HepG2 (cell line): Measurements from ENCODE around the gene SYCP2L. TPM values are rescaled to one million over a fixed set of nuclear protein-coding genes. Genes with fewer than 3 reads are reported as not detected.

Experiments
- CCAR2 ChIP-seq: fragments of 200-400 bp; formaldehyde crosslinking; optimal IDR thresholded peaks from 2 replicates; pipeline ENCODE3; 2018; ENCODE audit warnings: low read depth, mild to moderate bottlenecking, low read length, moderate library complexity
- CEBPG ChIP-seq: IDR thresholded peaks from 2 replicates; pipeline ENCODE4 v1.6.1; 2016
- DR1 ChIP-seq: sonication (generic); formaldehyde crosslinking; IDR thresholded peaks from 2 replicates; pipeline ENCODE4 v1.8.0; 2021; ENCODE audit warnings: mild to moderate bottlenecking, missing genetic modification reagents, inconsistent platforms
- KDM4B ChIP-seq: sonication (generic); formaldehyde crosslinking; IDR thresholded peaks from 2 replicates; pipeline ENCODE4 v1.4.0; 2020; ENCODE audit warnings: missing genetic modification reagents
- KLF16 ChIP-seq, 2 experiments: sonication (generic) in 1 of 2; formaldehyde crosslinking in 1 of 2; IDR thresholded peaks; 2 replicates each; pipeline versions ENCODE4 v1.6.1 to v1.8.0; 2016 to 2023; ENCODE audit warnings: missing genetic modification reagents in 2 of 2, missing compliant biosample characterization in 1 of 2
- NFE2L2 ChIP-seq: fragments of 150-350 bp; IDR thresholded peaks from 2 replicates; pipeline ENCODE4 v1.6.1; 2014; ENCODE audit warnings: low read length
- NFYB ChIP-seq: sonication (generic); formaldehyde crosslinking; IDR thresholded peaks from 2 replicates; pipeline ENCODE4 v1.4.0; 2020; ENCODE audit warnings: missing genetic modification reagents
- RBM39 ChIP-seq: fragments of 200-400 bp; formaldehyde crosslinking; IDR thresholded peaks from one replicate; pipeline ENCODE4 v1.6.1; 2018; ENCODE audit warnings: antibody characterized with exemption, mild to moderate bottlenecking, low read depth, low read length; ENCODE audit not compliant: poor library complexity, severe bottlenecking
- RFXANK ChIP-seq: IDR thresholded peaks from 2 replicates; pipeline ENCODE4 v1.6.1; 2016
- TEAD3 ChIP-seq: optimal IDR thresholded peaks from 2 replicates; pipeline ENCODE3; 2016; ENCODE audit warnings: borderline replicate concordance
- WIZ ChIP-seq: sonication (generic); formaldehyde crosslinking; IDR thresholded peaks from 2 replicates; pipeline ENCODE4 v1.5.1; 2020; ENCODE audit warnings: mild to moderate bottlenecking, missing genetic modification reagents
- ZBTB4 ChIP-seq: sonication (generic); formaldehyde crosslinking; IDR thresholded peaks from 2 replicates; pipeline ENCODE4 v1.4.0; 2020; ENCODE audit warnings: missing genetic modification reagents, mild to moderate bottlenecking, borderline replicate concordance
- ZBTB49 ChIP-seq: sonication (generic); formaldehyde crosslinking; IDR thresholded peaks from 2 replicates; pipeline ENCODE4 v1.4.0; 2020; ENCODE audit warnings: missing genetic modification reagents, borderline replicate concordance
- ZBTB7B ChIP-seq: sonication (generic); formaldehyde crosslinking; IDR thresholded peaks from 2 replicates; pipeline ENCODE4 v1.4.0; 2020; ENCODE audit warnings: missing genetic modification reagents
- ZNF205 ChIP-seq: IDR thresholded peaks from 2 replicates; pipeline ENCODE4 v1.6.1; 2018; ENCODE audit warnings: missing biosample characterization, missing genetic modification reagents
- ZNF296 ChIP-seq: sonication (generic); formaldehyde crosslinking; conservative IDR thresholded peaks from 2 replicates; pipeline ENCODE4 v1.5.0; 2020; ENCODE audit warnings: mild to moderate bottlenecking, missing genetic modification reagents
- ZNF446 ChIP-seq: sonication (generic); formaldehyde crosslinking; IDR thresholded peaks from 2 replicates; pipeline ENCODE4 v1.5.0; 2020; ENCODE audit warnings: mild to moderate bottlenecking, missing genetic modification reagents
- ZNF746 ChIP-seq: sonication (generic); formaldehyde crosslinking; IDR thresholded peaks from 2 replicates; pipeline ENCODE4 v1.8.0; 2022; ENCODE audit warnings: mild to moderate bottlenecking, missing genetic modification reagents
- polyA plus RNA-seq, 8 experiments: library from polyadenylated mRNA; depleted of rRNA in 3 of 8; stranded (reverse) in 7 of 8; unstranded in 1 of 8; fragments of >200 nt; fragmentation: Illumina TruSeq in 4 of 8; extraction: Trizol in 4 of 8; gene quantifications; 2 replicates each; pipeline versions ENCODE4 v1.2.1 to v1.2.3, GENCODE V29; 2011 to 2016; ENCODE audit warnings: low read depth in 4 of 8, missing spikeins in 1 of 8, mixed read lengths in 1 of 8; ENCODE audit not compliant: insufficient read depth in 1 of 8
- total RNA-seq, 5 experiments: library from RNA; depleted of rRNA; stranded (reverse); fragments of >200 nt; fragmentation: Illumina TruSeq; extraction: Trizol; gene quantifications; 2 replicates each; pipeline ENCODE4 v1.2.3, GENCODE V29; 2016; ENCODE audit warnings: low read depth in 1 of 5
- TF ChIP-seq, protein P1 (sequence below): sonication (generic); formaldehyde crosslinking; IDR thresholded peaks from 2 replicates; pipeline ENCODE4 v1.4.0; 2020; ENCODE audit warnings: mild to moderate bottlenecking, missing genetic modification reagents

SYCP2L gene
- total and polyA plus RNA-seq, 2 of the 13 experiments (the other 11 are each of a cell fraction or from before 2014, with no cell fraction given): 0.22 to 0.54 TPM

GRCh38 chr6:10837995-10838793 lies 48.7 kb upstream of the SYCP2L start, which contains the start of gene MAK (continued):
- TF ChIP-seq NFYB (CRISPR knock-in tag): no peak
- TF ChIP-seq ZNF746: no peak
- TF ChIP-seq ZNF446 (CRISPR knock-in tag): no peak
- TF ChIP-seq KLF16 (CRISPR knock-in tag; IDR thresholded peaks at IDR 0.05): no peak; a peak in 1 of 4 replicates
- TF ChIP-seq KDM4B (CRISPR knock-in tag): peak; percentile 26; the same call in 1 of the 2 replicates
- TF ChIP-seq RFXANK (CRISPR knock-in tag): 0 out of 2 replicates have a peak, but pooled peaks have one; percentile 26
- TF ChIP-seq TEAD3: peak; percentile 5
- no peak for TF ChIP-seq NFE2L2
- no peak; the same call in 1 of the 2 replicates for TF ChIP-seq ZNF205 (CRISPR knock-in tag)
- TF ChIP-seq, protein P1, sequence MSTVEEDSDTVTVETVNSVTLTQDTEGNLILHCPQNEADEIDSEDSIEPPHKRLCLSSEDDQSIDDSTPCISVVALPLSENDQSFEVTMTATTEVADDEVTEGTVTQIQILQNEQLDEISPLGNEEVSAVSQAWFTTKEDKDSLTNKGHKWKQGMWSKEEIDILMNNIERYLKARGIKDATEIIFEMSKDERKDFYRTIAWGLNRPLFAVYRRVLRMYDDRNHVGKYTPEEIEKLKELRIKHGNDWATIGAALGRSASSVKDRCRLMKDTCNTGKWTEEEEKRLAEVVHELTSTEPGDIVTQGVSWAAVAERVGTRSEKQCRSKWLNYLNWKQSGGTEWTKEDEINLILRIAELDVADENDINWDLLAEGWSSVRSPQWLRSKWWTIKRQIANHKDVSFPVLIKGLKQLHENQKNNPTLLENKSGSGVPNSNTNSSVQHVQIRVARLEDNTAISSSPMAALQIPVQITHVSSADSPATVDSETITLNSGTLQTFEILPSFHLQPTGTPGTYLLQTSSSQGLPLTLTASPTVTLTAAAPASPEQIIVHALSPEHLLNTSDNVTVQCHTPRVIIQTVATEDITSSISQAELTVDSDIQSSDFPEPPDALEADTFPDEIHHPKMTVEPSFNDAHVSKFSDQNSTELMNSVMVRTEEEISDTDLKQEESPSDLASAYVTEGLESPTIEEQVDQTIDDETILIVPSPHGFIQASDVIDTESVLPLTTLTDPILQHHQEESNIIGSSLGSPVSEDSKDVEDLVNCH (CRISPR knock-in tag): no peak
- TF ChIP-seq CCAR2: no peak
- TF ChIP-seq ZNF296 (CRISPR knock-in tag): no peak
- no peak for TF ChIP-seq ZBTB4
- TF ChIP-seq RBM39: peak; percentile 56
- no peak for TF ChIP-seq WIZ (CRISPR knock-in tag)
- TF ChIP-seq ZBTB49 (CRISPR knock-in tag): no peak
- TF ChIP-seq DR1 (CRISPR knock-in tag): no peak
- no peak for TF ChIP-seq CEBPG (CRISPR knock-in tag)
- 0 out of 2 replicates have a peak, but pooled peaks have one; percentile 51 for TF ChIP-seq ZBTB7B
